GM12878 (cell line): ENCODE data around the gene IL23R. TPM values are rescaled to one million over a fixed set of nuclear protein-coding genes. Genes with fewer than 3 reads are reported as not detected.

Experiments
- ATAC-seq: fragments of 200-7000 bp; cut with Tn5 transposase; 3 replicates; pipeline ENCODE4 v1.9.1; 2020; ENCODE audit warnings: mild to moderate bottlenecking, moderate library complexity
- BruUV-seq: library from RNA; stranded (reverse); fragments of 400-500 nt; replicated peaks from 2 replicates; lab custom pipeline; 2021; lab: Mats Ljungman, UMichigan
- CTCF ChIA-PET: fragments of 300-600 bp; sonication (Branson Sonifier 250); formaldehyde crosslinking; extraction: SDS; loops from one replicate; lab custom pipeline; 2021; ENCODE audit warnings: inconsistent platforms; lab: Yijun Ruan, JAX
- POLR2A ChIA-PET: fragments of 350-600 bp; formaldehyde crosslinking; extraction: SDS; loops from one replicate; lab custom pipeline; 2021; ENCODE audit warnings: inconsistent platforms; lab: Charles Lee
- RAD21 ChIA-PET: fragments of 300-600 bp; sonication (Branson Sonifier 250); formaldehyde crosslinking; loops from one replicate; lab custom pipeline; 2023; ENCODE audit warnings: antibody characterized with exemption; ENCODE audit not compliant: unreplicated experiment; lab: Charles Lee
- SMC1A ChIA-PET: fragments of 300-600 bp; sonication (Branson Sonifier 250); formaldehyde crosslinking; loops from one replicate; lab custom pipeline; 2023; ENCODE audit not compliant: unreplicated experiment, uncharacterized antibody; lab: Charles Lee
- DNase-seq: peaks from one replicate; pipeline ENCODE4 v3.0.0-alpha.2; 2011; ENCODE audit warnings: low read depth, low spot score
- FAIRE-seq: peaks from 3 replicates; lab custom pipeline; 2011; peaks lifted over from hg19 to GRCh38; lab: Jason Lieb, UNC
- H2AFZ ChIP-seq: 2 replicates; pipeline ENCODE4 v1.6.0; 2011; ENCODE audit warnings: low read depth, low read length, control low read depth; ENCODE audit not compliant: control insufficient read depth
- H3K27ac ChIP-seq: 2 replicates; pipeline ENCODE4 v1.5.1; 2011; ENCODE audit warnings: control low read depth; ENCODE audit not compliant: control insufficient read depth, insufficient read depth
- H3K27me3 ChIP-seq, 2 experiments: replicated peaks in 1 of 2; 2 replicates each; pipeline versions ENCODE4 v1.6.0 to v1.6.1; 2011; ENCODE audit warnings: low read length in 1 of 2; ENCODE audit not compliant: control insufficient read depth in 2 of 2, insufficient read depth in 2 of 2
- H3K36me3 ChIP-seq, 2 experiments: 2 replicates each; pipeline ENCODE4 v1.5.1; 2011; ENCODE audit warnings: low read length in 1 of 2; ENCODE audit not compliant: control insufficient read depth in 2 of 2, insufficient read depth in 2 of 2
- H3K4me1 ChIP-seq: 2 replicates; pipeline ENCODE4 v1.6.1; 2011; ENCODE audit warnings: mild to moderate bottlenecking, low read length, moderate library complexity, mixed read lengths; ENCODE audit not compliant: control insufficient read depth, insufficient read depth
- H3K4me2 ChIP-seq: 2 replicates; pipeline ENCODE4 v1.6.0; 2011; ENCODE audit warnings: control low read depth; ENCODE audit not compliant: control insufficient read depth, insufficient read depth
- H3K4me3 ChIP-seq: fragments of 200-600 bp; sonication (generic); 2 replicates; pipeline ENCODE4 v1.5.1; 2016
- H3K79me2 ChIP-seq: 2 replicates; pipeline ENCODE4 v1.6.0; 2011; ENCODE audit warnings: low read length; ENCODE audit not compliant: control insufficient read depth, insufficient read depth
- H3K9ac ChIP-seq: 2 replicates; pipeline ENCODE4 v1.8.0; 2011; ENCODE audit warnings: low read length, control low read depth, mixed read lengths; ENCODE audit not compliant: control insufficient read depth, insufficient read depth
- H3K9me3 ChIP-seq: replicated peaks from 3 replicates; pipeline ENCODE4 v1.5.1; 2011; ENCODE audit warnings: mild to moderate bottlenecking, low read length; ENCODE audit not compliant: control insufficient read depth, insufficient read depth
- H4K20me1 ChIP-seq: 2 replicates; pipeline ENCODE4 v1.6.0; 2011; ENCODE audit not compliant: control insufficient read depth, insufficient read depth
- BMI1 ChIP-seq: fragments of 450-650 bp; IDR thresholded peaks from 2 replicates; pipeline ENCODE4 v1.6.1; 2016; ENCODE audit warnings: mild to moderate bottlenecking, moderate library complexity, borderline replicate concordance
- CEBPB ChIP-seq, 2 experiments: fragments of 150-350 bp in 1 of 2; IDR thresholded peaks; 2 replicates each; pipeline ENCODE4 v1.6.1; 2012 to 2014; ENCODE audit warnings: low read depth in 2 of 2, low read length in 2 of 2, borderline replicate concordance in 1 of 2, inconsistent platforms in 1 of 2
- E2F8 ChIP-seq: fragments of 450-650 bp; IDR thresholded peaks from 2 replicates; pipeline ENCODE4 v1.6.1; 2018; ENCODE audit warnings: mild to moderate bottlenecking, low read depth, moderate library complexity; ENCODE audit not compliant: partially characterized antibody
- HDGF ChIP-seq: fragments of 450-650 bp; IDR thresholded peaks from 2 replicates; pipeline ENCODE4 v1.6.1; 2016; ENCODE audit warnings: antibody characterized with exemption
- NFYA ChIP-seq: IDR thresholded peaks from 2 replicates; pipeline ENCODE4 v1.6.1; 2011; ENCODE audit warnings: low read depth, mild to moderate bottlenecking, low read length, improper control_type of control experiment, borderline replicate concordance
- POLR2A ChIP-seq: IDR thresholded peaks from 2 replicates; pipeline ENCODE4 v1.6.1; 2011; ENCODE audit warnings: low read depth, mild to moderate bottlenecking, low read length
- POU2F2 ChIP-seq: IDR thresholded peaks from 3 replicates; pipeline ENCODE4 v1.6.1; 2011; ENCODE audit warnings: low read depth, mild to moderate bottlenecking, low read length, borderline replicate concordance
- REST ChIP-seq: IDR thresholded peaks from 2 replicates; pipeline ENCODE4 v1.6.1; 2012; ENCODE audit warnings: mild to moderate bottlenecking, low read depth, low read length
- SUPT20H ChIP-seq: IDR thresholded peaks from 2 replicates; pipeline ENCODE4 v1.6.1; 2011; ENCODE audit warnings: low read depth, mild to moderate bottlenecking, low read length, moderate library complexity, borderline replicate concordance; ENCODE audit not compliant: control insufficient read depth
- TBL1XR1 ChIP-seq: IDR thresholded peaks from 2 replicates; pipeline ENCODE4 v1.6.1; 2012; ENCODE audit warnings: low read depth, low read length, improper control_type of control experiment
- ZBTB4 ChIP-seq: fragments of 450-650 bp; formaldehyde crosslinking; IDR thresholded peaks from 2 replicates; pipeline ENCODE4 v1.4.0; 2022; ENCODE audit warnings: mild to moderate bottlenecking, moderate library complexity
- ZNF207 ChIP-seq: fragments of 450-650 bp; IDR thresholded peaks from 2 replicates; pipeline ENCODE4 v1.6.1; 2014; ENCODE audit warnings: antibody characterized with exemption, mild to moderate bottlenecking, borderline replicate concordance
- ZNF217 ChIP-seq: fragments of 450-650 bp; IDR thresholded peaks from 2 replicates; pipeline ENCODE4 v1.6.1; 2017; ENCODE audit warnings: antibody characterized with exemption, mild to moderate bottlenecking
- WGBS: methylation state at CpG from one replicate; pipeline ENCODE4 v1.1.6; 2016; ENCODE audit warnings: low lambda C conversion rate; ENCODE audit not compliant: insufficient replicate concordance, insufficient coverage; ENCODE audit errors: missing lambda C conversion rate; 5-methylcytosine and 5-hydroxymethylcytosine counted together
- in situ Hi-C: fragments of 300-500 bp; cut with MboI; formaldehyde crosslinking; loops from 9 replicates; pipeline ENCODE4 v1.14.3; 2018; ENCODE audit warnings: mixed read lengths
- intact Hi-C: fragments of 100-400 bp; cut with micrococcal nuclease; formaldehyde crosslinking; loops from one replicate; pipeline ENCODE4 v1.14.2; 2022; ENCODE audit not compliant: unreplicated experiment
- polyA plus RNA-seq, 11 experiments: library from polyadenylated mRNA; depleted of rRNA in 4 of 11; unstranded in 6 of 11; stranded (reverse) in 5 of 11; fragments of >200 nt; fragmentation: Nextera tagmentation in 4 of 11; fragmentation: Illumina TruSeq in 1 of 11; extraction: Ambion mirVana in 4 of 11; extraction: Trizol in 1 of 11; gene quantifications; 1 replicate in 1 of 11; 2 replicates in 10 of 11; pipeline versions ENCODE4 v1.2.1 to v1.2.3, GENCODE V29; 2011 to 2016; ENCODE audit warnings: inconsistent platforms in 2 of 11, missing spikeins in 2 of 11, low read depth in 1 of 11
- total RNA-seq, 4 experiments: library from RNA; depleted of rRNA in 3 of 4; stranded (reverse); fragments of >200 nt in 3 of 4; fragmentation: Illumina TruSeq in 1 of 4; extraction: Trizol in 1 of 4; gene quantifications; 2 replicates each; pipeline versions ENCODE4 v1.2.1 to v1.2.3, GENCODE V29; 2013 to 2021

The IL23R gene
- total and polyA plus RNA-seq, 10 of the 15 experiments (the other 5 are each of a cell fraction or from before 2014, with no cell fraction given): 0.16 to 6.4 (median 0.59) TPM

- H3K4me3 ChIP-seq: no peak overlapping the region
- CTCF ChIA-PET: interaction anchor here (5.6 kb wide), 1 partner anchor 14 kb away, joined by 55 read pairs; no protein-coding TSS in a partner anchor
- DNase-seq (no peak), ATAC-seq (no peak), FAIRE-seq (no peak)
- intact Hi-C loops: no loop called here
- H3K9me3 ChIP-seq: no peaks in the 10 kb centered on the region; the same call in 2 of the 3 replicates
- SMC1A ChIA-PET: no interaction called here
- H3K36me3 ChIP-seq: no peaks in the 10 kb centered on the region
- no peaks in the 10 kb centered on the region for H3K79me2 ChIP-seq
- no peaks in the 10 kb centered on the region for H4K20me1 ChIP-seq
- no TSS peak for BruUV-seq
- no peak overlapping the region for H3K27ac ChIP-seq
- POLR2A ChIA-PET: no interaction called here
- RAD21 ChIA-PET: no interaction called here
- H3K27me3 ChIP-seq: no peaks in the 10 kb centered on the region; a peak in 1 of 4 replicates
- no peak overlapping the region for H2AFZ ChIP-seq
- H3K4me1 ChIP-seq: no peaks in the 10 kb centered on the region
- 0% methylated on average over 1 of the region's 1 CpG for WGBS
- in situ Hi-C loops: loop anchor here (5.0 kb wide), 1 partner anchor 275 kb away; no protein-coding TSS in a partner anchor
- no peak overlapping the region for H3K9ac ChIP-seq
- no peak overlapping the region for H3K4me2 ChIP-seq
- TF ChIP-seq E2F8 (no peak), ZNF217 (no peak), ZBTB4 (CRISPR knock-in tag) (no peak), POU2F2 (no peak), POLR2A (no peak), CEBPB (IDR thresholded peaks at IDR 0.05; ENCODE audit: borderline replicate concordance in 1 of 2, low read depth in 2 of 2, low read length in 2 of 2) (no peak), NFYA (no peak), BMI1 (no peak), ZNF207 (no peak), HDGF (no peak), REST (no peak), SUPT20H (no peak), TBL1XR1 (no peak)
Observed at GRCh38 chr1:67227196-67227595, 60.9 kb downstream of the IL23R start.
